Smooth muscle cell (in vitro differentiated cells): ENCODE measurements around the gene OR1E2. TPM values are rescaled to one million over a fixed set of nuclear protein-coding genes. Genes with fewer than 3 reads are reported as not detected.
"Not testable (repeated sequence)": the region's sequence is repeated elsewhere in the genome, so short reads cannot be mapped to it uniquely, and the experiment has no call there.

Experiments
- DNase-seq: peaks from one replicate; lab custom pipeline; 2025; ENCODE audit not compliant: unreplicated experiment; lab: John Stamatoyannopoulos, UW
- H2AFZ ChIP-seq: fragments of 200-600 bp; sonication (generic); 2 replicates; pipeline ENCODE4 v1.6.0; 2016; ENCODE audit warnings: antibody characterized with exemption, low read depth, mild to moderate bottlenecking
- H3F3A ChIP-seq: fragments of 200-600 bp; sonication (generic); 2 replicates; pipeline ENCODE4 v1.6.0; 2017; ENCODE audit warnings: antibody characterized with exemption, low read depth
- H3K27ac ChIP-seq: fragments of 200-600 bp; sonication (generic); 2 replicates; pipeline ENCODE4 v1.5.1; 2016; ENCODE audit warnings: low read depth, mild to moderate bottlenecking
- H3K27me3 ChIP-seq: fragments of 200-600 bp; sonication (generic); 2 replicates; pipeline ENCODE4 v1.6.1; 2016; ENCODE audit warnings: low read depth, mild to moderate bottlenecking
- H3K36me3 ChIP-seq: fragments of 200-600 bp; sonication (generic); 2 replicates; pipeline ENCODE4 v1.5.1; 2016; ENCODE audit warnings: low read depth
- H3K4me1 ChIP-seq: fragments of 200-600 bp; sonication (generic); 2 replicates; pipeline ENCODE4 v1.5.1; 2016; ENCODE audit warnings: low read depth
- H3K4me2 ChIP-seq: fragments of 200-600 bp; sonication (generic); 2 replicates; pipeline ENCODE4 v1.6.0; 2016; ENCODE audit warnings: mild to moderate bottlenecking
- H3K4me3 ChIP-seq: fragments of 200-600 bp; sonication (generic); 2 replicates; pipeline ENCODE4 v1.5.1; 2016; ENCODE audit warnings: mild to moderate bottlenecking
- H3K79me2 ChIP-seq: fragments of 200-600 bp; sonication (generic); 2 replicates; pipeline ENCODE4 v1.6.0; 2016; ENCODE audit warnings: low read depth, mild to moderate bottlenecking
- H3K9ac ChIP-seq: fragments of 200-600 bp; sonication (generic); 2 replicates; pipeline ENCODE4 v1.6.0; 2016; ENCODE audit warnings: low read depth
- H3K9me3 ChIP-seq: fragments of 200-600 bp; sonication (generic); replicated peaks from 2 replicates; pipeline ENCODE4 v1.5.1; 2016; ENCODE audit warnings: low read depth
- H4K20me1 ChIP-seq: fragments of 200-600 bp; sonication (generic); 2 replicates; pipeline ENCODE4 v1.6.0; 2016; ENCODE audit warnings: low read depth
- CTCF ChIP-seq: fragments of 200-600 bp; sonication (generic); IDR thresholded peaks from 2 replicates; pipeline ENCODE4 v1.5.1; 2017; ENCODE audit warnings: borderline replicate concordance, mild to moderate bottlenecking, antibody characterized with exemption; ENCODE audit not compliant: insufficient read depth, poor library complexity, severe bottlenecking
- WGBS: methylation state at CpG from one replicate; pipeline ENCODE4 v1.1.7; 2016; ENCODE audit warnings: low lambda C conversion rate; 5-methylcytosine and 5-hydroxymethylcytosine counted together
- polyA plus RNA-seq: library from polyadenylated mRNA; unstranded; fragments of >200 nt; fragmentation: Nextera tagmentation; extraction: Ambion mirVana; gene quantifications from 2 replicates; pipeline ENCODE4 v1.2.1, GENCODE V29; 2016
- total RNA-seq: library from RNA; depleted of rRNA; stranded (reverse); fragments of >200 nt; gene quantifications from 2 replicates; pipeline ENCODE4 v1.2.3, GENCODE V29; 2014

Gene OR1E2
- total and polyA plus RNA-seq, 2 experiments from 2014 or later = not detected

GRCh38 chr17:3418222-3418621 is 15.4 kb downstream of the OR1E2 start:
- no peaks in the 10 kb centered on the region for H3K9me3 ChIP-seq
- H2AFZ ChIP-seq = no peak overlapping the region
- H4K20me1 ChIP-seq = no peaks in the 10 kb centered on the region
- no peaks in the 10 kb centered on the region for H3K36me3 ChIP-seq
- no peak overlapping the region for H3K9ac ChIP-seq
- TF ChIP-seq CTCF = no peak
- H3K27ac ChIP-seq = no peak overlapping the region
- no peaks in the 10 kb centered on the region for H3K4me1 ChIP-seq
- no peaks in the 10 kb centered on the region for H3K27me3 ChIP-seq
- H3F3A ChIP-seq = no peaks in the 10 kb centered on the region
- 24% methylated on average over 2 of the region's 2 CpGs for WGBS
- H3K4me2 ChIP-seq = no peak overlapping the region
- no peaks in the 10 kb centered on the region for H3K79me2 ChIP-seq
- DNase-seq = no peak
- H3K4me3 ChIP-seq = no peak overlapping the region

DNA sequence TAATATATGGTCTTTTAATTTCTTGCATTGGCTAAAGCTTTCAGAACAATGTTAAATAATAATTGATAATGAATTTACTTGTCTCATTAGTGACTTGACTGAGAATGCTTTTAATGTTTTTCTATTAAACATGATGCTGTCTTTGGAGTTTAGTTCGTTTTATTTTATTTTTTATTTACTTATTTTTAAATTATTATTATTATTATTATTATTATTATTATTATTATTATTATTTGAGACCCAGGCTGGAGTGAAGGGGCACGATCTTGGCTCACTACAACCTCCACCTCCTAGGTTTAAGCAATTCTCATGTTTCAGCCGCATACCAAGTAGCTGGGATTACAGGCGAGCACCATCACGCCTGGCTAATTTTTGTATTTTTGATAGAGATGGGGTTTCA is 18.0 kb downstream of the OR1E2 start:
- no peak for DNase-seq
- whole genome bisulfite sequencing = 71% methylated on average over 5 of the region's 5 CpGs
- H2AFZ ChIP-seq = no peak overlapping the region
- H3K4me1 ChIP-seq = no peaks in the 10 kb centered on the region
- H3K4me3 ChIP-seq = no peak overlapping the region
- TF ChIP-seq CTCF = no peak
- H3K36me3 ChIP-seq = no peaks in the 10 kb centered on the region
- no peaks in the 10 kb centered on the region for H3K27me3 ChIP-seq
- H3K9ac ChIP-seq = no peak overlapping the region
- no peak overlapping the region for H3K27ac ChIP-seq
- H3K4me2 ChIP-seq = no peak overlapping the region
- no peaks in the 10 kb centered on the region for H3K9me3 ChIP-seq
- no peaks in the 10 kb centered on the region for H4K20me1 ChIP-seq
- H3F3A ChIP-seq = no peaks in the 10 kb centered on the region
- no peaks in the 10 kb centered on the region for H3K79me2 ChIP-seq

DNA sequence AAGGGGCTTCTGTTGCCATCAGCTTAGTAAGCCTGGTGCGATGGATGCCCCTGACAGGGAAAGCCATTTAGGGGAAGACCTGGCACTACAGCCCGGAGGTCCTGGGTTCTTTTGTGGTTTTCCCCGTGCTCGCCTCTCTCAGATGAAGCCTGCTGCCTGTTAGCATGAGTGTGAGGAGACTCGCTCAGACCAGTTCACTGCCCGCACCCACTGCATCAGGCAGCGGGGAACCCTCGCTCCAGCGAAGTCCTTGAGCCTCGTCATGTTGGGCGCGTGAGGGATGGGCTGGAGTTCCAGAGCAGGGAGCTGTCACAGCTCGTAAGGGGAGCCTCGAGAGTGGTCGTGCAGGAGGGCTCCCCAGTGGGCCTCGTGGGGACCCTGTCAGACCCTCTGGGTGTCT is 21.4 kb downstream of the OR1E2 start:
- H3K27ac ChIP-seq, DNase-seq, H3K27me3 ChIP-seq, H3K9ac ChIP-seq, H3K36me3 ChIP-seq, H4K20me1 ChIP-seq, H3K4me1 ChIP-seq, H3F3A ChIP-seq, H3K4me2 ChIP-seq, H3K4me3 ChIP-seq, H3K79me2 ChIP-seq, H3K9me3 ChIP-seq, H2AFZ ChIP-seq: not testable (repeated sequence)
- 46% methylated on average over 5 of the region's 16 CpGs for WGBS

DNA sequence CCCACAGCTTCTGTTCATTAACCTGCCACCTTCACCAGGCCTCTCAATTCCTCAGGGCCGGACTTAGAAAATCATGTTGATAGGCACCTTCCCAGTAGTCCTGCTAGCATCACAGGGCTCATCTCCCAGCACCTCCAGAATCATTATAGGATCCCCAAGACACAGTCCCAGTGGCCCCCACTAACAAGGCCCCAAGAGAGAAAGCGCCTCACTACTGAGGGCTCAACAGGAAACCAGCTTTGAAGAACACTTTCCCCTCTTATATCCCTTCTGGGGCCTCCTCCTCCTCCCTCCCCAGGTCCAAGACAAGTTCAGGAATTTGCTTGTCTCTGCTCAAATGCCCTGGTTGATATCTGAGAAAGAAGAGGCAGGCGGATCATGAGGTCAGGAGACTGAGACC is 22.6 kb downstream of the OR1E2 start, which contains the start of gene OR3A3:
TSS of gene OR3A3 (plus strand) at position 301 of the 400 bp plus-strand sequence.
- Histone ChIP-seq H3K9me3 (peaks cover 11% of the 10 kb centered on the region), H3K4me2 (no peak within 1 kb of the TSS), H3F3A (no peaks in the 10 kb centered on the region), H3K79me2 (no peaks in the 10 kb centered on the region), H3K27ac (no peak within 1 kb of the TSS), H3K36me3 (no peaks in the 10 kb centered on the region), H4K20me1 (no peaks in the 10 kb centered on the region), H2AFZ (no peak within 1 kb of the TSS), H3K27me3 (no peaks in the 10 kb centered on the region), H3K4me3 (no peak within 1 kb of the TSS), H3K4me1 (no peaks in the 10 kb centered on the region), H3K9ac (no peak within 1 kb of the TSS)
- 82% methylated on average over 3 of the region's 3 CpGs for WGBS
- TF ChIP-seq CTCF = no peak
- no peak for DNase-seq

GRCh38 chr17:3403856-3404255 is 29.8 kb downstream of the OR1E2 start:
- H3K79me2 ChIP-seq, H3K9ac ChIP-seq, H4K20me1 ChIP-seq, H3K36me3 ChIP-seq, H3K4me1 ChIP-seq, H2AFZ ChIP-seq, H3K4me3 ChIP-seq, H3K27me3 ChIP-seq, H3K27ac ChIP-seq, DNase-seq, H3F3A ChIP-seq, H3K4me2 ChIP-seq: not testable (repeated sequence)
- 45% methylated on average over 1 of the region's 1 CpG for WGBS
- H3K9me3 ChIP-seq = peaks cover 17% of the 10 kb centered on the region
